ENCODE results near the gene ORC1. TPM values are rescaled to one million over a fixed set of nuclear protein-coding genes. Genes with fewer than 3 reads are reported as not detected.

The ORC1 gene
- total RNA-seq, 5 donors from 2014 or later (not counting 1 experiment from before 2014, with no cell fraction given): 1.7 to 2.1 (median 2.0) TPM

DNA sequence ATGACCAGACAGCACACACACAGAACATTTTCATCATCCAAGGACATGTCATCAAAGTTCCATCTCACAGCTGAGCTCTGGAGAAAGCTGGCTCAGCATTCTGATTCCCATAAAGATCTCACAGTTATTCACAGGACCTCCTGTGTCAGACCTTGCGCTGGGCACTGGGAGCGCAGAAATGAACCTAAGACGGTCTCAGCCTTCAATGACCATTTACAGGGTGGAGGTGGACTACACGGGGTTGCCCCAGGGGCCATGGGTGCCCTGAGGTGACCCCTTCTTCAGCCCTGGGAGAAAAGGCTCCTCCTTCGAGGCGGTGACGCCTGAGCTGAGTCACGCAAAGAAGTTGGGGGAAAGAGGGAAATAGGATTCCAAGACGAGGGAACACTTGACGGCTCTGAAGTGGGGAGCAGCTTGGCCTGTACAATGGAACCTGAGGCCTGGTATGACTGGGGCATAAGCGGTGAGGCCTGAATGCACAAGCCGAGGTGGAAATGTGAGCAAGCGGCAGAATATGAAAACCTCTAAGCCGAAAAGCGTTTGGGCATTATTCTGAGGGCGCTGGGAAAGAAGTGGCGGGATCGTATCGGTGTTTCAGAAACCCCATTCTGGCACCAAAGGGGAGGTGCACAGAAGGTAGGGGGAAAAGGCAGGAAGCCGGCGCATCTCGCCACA, 39.0 kb downstream of the ORC1 start:
- Mint-ChIP-seq H3K27me3 (no peaks in the 10 kb centered on the region), H3K4me3 (peak overlapping the region; percentile 93 to 96 (median 93)), H3K27ac (peak overlapping the region; percentile 93 to 94), H3K4me1 (peaks cover 39 to 57% (median 56%) of the 10 kb centered on the region in 3 donors), H3K36me3 (peaks cover 19% of the 10 kb centered on the region), H3K9me3 (no peaks in the 10 kb centered on the region)
- H3K27ac ChIP-seq (ENCODE audit: low read length): peak overlapping the region; percentile 80
- peaks cover 18 to 57% of the 10 kb centered on the region in 2 experiments for H3K4me1 ChIP-seq (ENCODE audit: control insufficient read depth in 1 of 2, extremely low read depth in 1 of 2, insufficient read depth in 2 of 2, low read length in 2 of 2)
- H3K4me3 ChIP-seq (ENCODE audit: control insufficient read depth in 1 of 2, extremely low read depth in 1 of 2, low read length in 1 of 2): peak overlapping the region; percentile 74 to 78
- ATAC-seq (replicated peaks in 1 of 4) (no peak), DNase-seq (peak in 4 of 35 experiments; percentile 7 to 26 (median 13))
- H3K27me3 ChIP-seq (replicated peaks in 1 of 2; ENCODE audit: control insufficient read depth in 2 of 2, extremely low read depth in 1 of 2, insufficient read depth in 2 of 2, low read length in 1 of 2): no peaks in the 10 kb centered on the region
- H3K9me3 ChIP-seq: no peaks in the 10 kb centered on the region
- peaks cover 12 to 36% of the 10 kb centered on the region in 2 donors for H3K36me3 ChIP-seq (ENCODE audit: control insufficient read depth in 2 of 2, extremely low read depth in 1 of 2, insufficient read depth in 1 of 2, low read length in 1 of 2)
- POLR2A ChIA-PET: interaction anchor here (0.6 to 0.9 kb wide), 2 partner anchors 9 to 39 kb away, joined by 3 to 4 read pairs; partner anchors contain the start of genes ORC1 (in 1 of the 2) and PRPF38A (in 1 of the 2)
- CTCF ChIA-PET: interaction anchor here in 1 of 2 donors (1.2 kb wide), 1 partner anchor 39 kb away, joined by 5 read pairs; the partner anchor contains the start of genes ORC1 and PRPF38A
- 11% methylated on average over 21 of the region's 22 CpGs for WGBS (ENCODE audit: insufficient coverage)

DNA sequence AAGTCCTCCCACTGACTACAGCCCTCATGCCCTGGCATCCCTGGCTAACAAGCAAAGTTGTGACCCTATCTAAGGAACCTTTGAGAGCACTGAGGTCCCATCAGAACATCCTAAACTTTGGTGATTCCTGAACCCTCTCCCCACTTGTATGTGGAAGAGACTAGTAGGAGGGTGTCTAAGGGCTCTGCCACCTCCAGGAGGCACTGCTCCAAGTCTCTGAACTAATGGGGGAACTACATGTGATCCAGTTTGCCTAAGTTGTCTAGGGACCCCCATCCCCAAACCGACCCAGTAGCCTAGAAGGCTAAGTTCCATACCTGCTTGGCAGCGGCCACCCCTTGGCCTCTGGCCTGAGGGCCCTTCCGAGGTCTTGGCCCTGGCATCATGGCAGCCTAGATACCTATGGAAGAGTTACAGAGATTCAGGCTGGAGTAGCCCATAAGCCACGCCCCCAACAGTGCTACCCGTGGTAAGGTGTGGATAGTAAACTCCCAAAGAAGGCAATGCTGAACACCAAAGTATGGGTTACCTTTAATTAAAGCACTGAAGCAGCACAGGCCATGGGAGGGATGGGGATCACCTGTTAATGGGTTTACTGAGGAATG, 39.9 kb downstream of the ORC1 start:
- H3K27me3 ChIP-seq (replicated peaks in 1 of 2; ENCODE audit: control insufficient read depth in 2 of 2, extremely low read depth in 1 of 2, insufficient read depth in 2 of 2, low read length in 1 of 2): no peaks in the 10 kb centered on the region
- H3K27ac ChIP-seq (ENCODE audit: low read length): peak overlapping the region; percentile 80
- Mint-ChIP-seq H3K27me3 (no peaks in the 10 kb centered on the region), H3K36me3 (peaks cover 24% of the 10 kb centered on the region), H3K4me1 (peaks cover 39 to 56% (median 55%) of the 10 kb centered on the region in 3 donors), H3K27ac (peak overlapping the region; percentile 74 to 93), H3K4me3 (peak overlapping the region; percentile 93 to 96 (median 93)), H3K9me3 (no peaks in the 10 kb centered on the region)
- DNase-seq (peak in 2 of 35 experiments; percentile 14 to 21), ATAC-seq (replicated peaks in 1 of 4) (no peak)
- POLR2A ChIA-PET: interaction anchor here (0.7 to 0.9 kb wide), 2 partner anchors 40 to 1707 kb away, joined by 3 read pairs; partner anchors contain the start of genes ORC1 (in 1 of the 2) and PRPF38A (in 1 of the 2)
- H3K4me3 ChIP-seq (ENCODE audit: control insufficient read depth in 1 of 2, extremely low read depth in 1 of 2, low read length in 1 of 2): peak overlapping the region in 1 of 2 donors; percentile 78
- WGBS (ENCODE audit: insufficient coverage): 100% methylated on average over 1 of the region's 5 CpGs
- H3K4me1 ChIP-seq (ENCODE audit: control insufficient read depth in 1 of 2, extremely low read depth in 1 of 2, insufficient read depth in 2 of 2, low read length in 2 of 2): peaks cover 18 to 57% of the 10 kb centered on the region in 2 experiments
- no peaks in the 10 kb centered on the region for H3K9me3 ChIP-seq
- H3K36me3 ChIP-seq (ENCODE audit: control insufficient read depth in 2 of 2, extremely low read depth in 1 of 2, insufficient read depth in 1 of 2, low read length in 1 of 2): peaks cover 19 to 45% of the 10 kb centered on the region in 2 donors
- CTCF ChIA-PET: interaction anchor here in 1 of 2 donors (1.2 kb wide), 1 partner anchor 40 kb away, joined by 5 read pairs; the partner anchor contains the start of genes ORC1 and PRPF38A

DNA sequence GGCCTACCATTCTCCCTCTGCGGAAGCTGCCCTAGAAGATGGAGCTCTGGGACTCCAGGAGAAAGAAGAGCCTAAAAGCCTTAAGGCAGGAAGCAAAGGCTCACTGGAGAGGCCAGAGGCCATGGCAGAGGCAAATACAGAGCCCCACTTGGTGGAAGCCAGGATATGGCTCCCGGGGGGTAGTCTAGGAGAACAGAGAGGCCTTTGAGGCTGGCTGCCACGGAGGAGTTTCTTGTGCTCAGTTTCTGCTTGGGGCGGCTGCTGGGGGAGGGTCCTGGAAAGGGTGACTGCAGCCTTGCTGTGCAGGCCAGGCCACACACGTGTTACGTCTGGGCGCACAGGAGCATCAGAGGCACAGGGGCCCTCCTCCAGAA, 43.6 kb downstream of the ORC1 start:
- Histone ChIP-seq H3K27ac (ENCODE audit: low read length) (no peak overlapping the region), H3K27me3 (replicated peaks in 1 of 2; ENCODE audit: control insufficient read depth in 2 of 2, extremely low read depth in 1 of 2, insufficient read depth in 2 of 2, low read length in 1 of 2) (no peaks in the 10 kb centered on the region), H3K36me3 (ENCODE audit: control insufficient read depth in 2 of 2, extremely low read depth in 1 of 2, insufficient read depth in 1 of 2, low read length in 1 of 2) (peaks cover 41 to 83% of the 10 kb centered on the region in 2 donors), H3K9me3 (no peaks in the 10 kb centered on the region), H3K4me3 (ENCODE audit: control insufficient read depth in 1 of 2, extremely low read depth in 1 of 2, low read length in 1 of 2) (no peak overlapping the region), H3K4me1 (ENCODE audit: control insufficient read depth in 1 of 2, extremely low read depth in 1 of 2, insufficient read depth in 2 of 2, low read length in 2 of 2) (peaks cover 7 to 35% of the 10 kb centered on the region in 2 experiments)
- ATAC-seq (replicated peaks in 1 of 4) (no peak), DNase-seq (no peak)
- no peak overlapping the region for H3K4me3 Mint-ChIP-seq
- WGBS (ENCODE audit: insufficient coverage): 99% methylated on average over 7 of the region's 7 CpGs
- H3K4me1 Mint-ChIP-seq: peaks cover 25 to 32% (median 30%) of the 10 kb centered on the region in 3 donors
- POLR2A ChIA-PET: no interaction called here
- H3K27me3 Mint-ChIP-seq: no peaks in the 10 kb centered on the region
- H3K27ac Mint-ChIP-seq: no peak overlapping the region
- CTCF ChIA-PET: no interaction called here
- H3K36me3 Mint-ChIP-seq: peaks cover 53% of the 10 kb centered on the region
- H3K9me3 Mint-ChIP-seq: no peaks in the 10 kb centered on the region

DNA sequence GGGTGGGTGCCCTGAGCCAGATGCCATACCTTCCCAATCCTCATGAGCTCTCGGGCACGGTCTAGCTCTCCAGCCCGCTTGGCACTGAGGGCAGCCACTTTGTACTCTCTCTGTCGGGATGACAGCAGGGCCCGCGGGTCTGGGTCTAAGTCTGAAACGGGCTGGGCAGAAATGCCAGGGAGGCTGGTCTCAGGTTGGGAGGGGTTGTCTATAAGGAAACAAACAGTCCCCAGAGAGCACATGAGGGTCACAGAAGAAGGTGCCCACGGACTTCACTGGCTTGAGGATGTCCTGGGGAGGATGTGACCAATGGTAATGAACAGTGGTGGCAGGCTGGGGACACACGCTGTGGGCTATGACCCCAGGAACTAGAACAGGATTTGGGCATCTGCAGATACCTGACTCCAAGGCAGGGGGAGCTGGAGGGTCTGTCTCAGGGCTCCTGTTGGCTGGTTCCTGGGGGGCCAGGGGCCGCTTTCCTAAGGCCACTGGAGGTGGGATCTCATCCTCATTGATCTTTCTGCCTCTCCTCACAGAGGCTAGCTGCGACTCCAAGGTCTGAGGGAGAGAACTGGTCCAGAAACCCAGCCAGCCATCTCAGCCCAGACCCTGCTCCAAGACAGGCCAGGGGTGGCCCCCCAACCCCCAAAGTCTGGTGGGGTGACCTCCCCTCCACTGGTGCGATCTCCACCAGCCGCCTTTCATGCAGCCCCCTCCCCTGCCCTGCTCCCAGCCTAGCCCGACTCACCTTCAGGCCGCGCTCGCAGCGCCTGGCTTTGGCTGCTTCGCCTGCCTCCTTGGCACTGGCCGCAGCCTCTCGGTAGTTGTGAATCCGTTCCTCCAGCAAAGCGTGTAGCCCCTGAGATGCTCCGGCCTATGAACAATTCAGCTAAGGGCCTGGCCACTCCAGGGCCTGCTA, 44.3 kb downstream of the ORC1 start:
- Histone ChIP-seq H3K27me3 (replicated peaks in 1 of 2; ENCODE audit: control insufficient read depth in 2 of 2, extremely low read depth in 1 of 2, insufficient read depth in 2 of 2, low read length in 1 of 2) (no peaks in the 10 kb centered on the region), H3K9me3 (no peaks in the 10 kb centered on the region), H3K27ac (ENCODE audit: low read length) (no peak overlapping the region), H3K4me3 (ENCODE audit: control insufficient read depth in 1 of 2, extremely low read depth in 1 of 2, low read length in 1 of 2) (no peak overlapping the region), H3K36me3 (ENCODE audit: control insufficient read depth in 2 of 2, extremely low read depth in 1 of 2, insufficient read depth in 1 of 2, low read length in 1 of 2) (peaks cover 47 to 89% of the 10 kb centered on the region in 2 donors), H3K4me1 (ENCODE audit: control insufficient read depth in 1 of 2, extremely low read depth in 1 of 2, insufficient read depth in 2 of 2, low read length in 2 of 2) (peaks cover 4 to 30% of the 10 kb centered on the region in 2 experiments)
- DNase-seq (no peak), ATAC-seq (replicated peaks in 1 of 4) (no peak)
- Mint-ChIP-seq H3K36me3 (peaks cover 60% of the 10 kb centered on the region), H3K27ac (no peak overlapping the region), H3K4me1 (peaks cover 18 to 26% (median 23%) of the 10 kb centered on the region in 3 donors), H3K4me3 (no peak overlapping the region), H3K27me3 (no peaks in the 10 kb centered on the region), H3K9me3 (no peaks in the 10 kb centered on the region)
- POLR2A ChIA-PET: no interaction called here
- WGBS (ENCODE audit: insufficient coverage): 97% methylated on average over 20 of the region's 24 CpGs
- CTCF ChIA-PET: no interaction called here

DNA sequence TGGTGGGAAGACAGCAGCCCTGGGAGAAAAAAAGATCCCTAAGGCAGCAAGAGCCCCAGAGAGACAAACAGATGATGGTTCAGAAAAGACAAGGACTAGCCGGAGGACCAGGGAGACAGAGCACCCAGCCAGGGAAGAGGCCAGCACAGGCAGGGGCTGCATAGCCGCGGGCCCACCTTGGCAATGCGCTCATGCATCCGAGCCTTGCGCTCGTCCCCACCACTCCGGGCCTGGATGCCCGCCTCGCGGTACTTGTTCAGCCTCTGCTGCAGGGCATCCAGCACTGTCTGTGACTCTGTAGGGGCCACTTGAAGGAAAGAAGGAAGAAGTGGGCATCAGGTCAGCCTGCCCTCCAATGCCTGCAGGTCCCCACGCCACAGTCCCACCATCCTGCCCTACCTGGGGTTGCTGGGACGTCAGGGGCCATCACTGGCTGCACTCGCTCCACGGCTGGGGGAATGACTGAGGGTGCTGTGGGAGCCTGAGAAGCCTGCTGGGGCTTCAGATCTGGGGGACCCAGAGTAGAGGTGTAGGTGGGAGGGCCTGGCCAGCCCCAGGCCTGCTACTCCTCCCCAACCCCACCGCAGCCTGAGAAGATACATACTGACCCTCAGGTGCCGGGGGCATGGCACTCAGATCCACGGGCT, 45.2 kb downstream of the ORC1 start:
- no peaks in the 10 kb centered on the region for H3K27me3 Mint-ChIP-seq
- no peak overlapping the region for H3K4me3 Mint-ChIP-seq
- H3K9me3 ChIP-seq: no peaks in the 10 kb centered on the region
- H3K36me3 ChIP-seq (ENCODE audit: control insufficient read depth in 2 of 2, extremely low read depth in 1 of 2, insufficient read depth in 1 of 2, low read length in 1 of 2): peaks cover 48 to 97% of the 10 kb centered on the region in 2 donors
- no peak for DNase-seq
- H3K36me3 Mint-ChIP-seq: peaks cover 63% of the 10 kb centered on the region
- ChIA-PET POLR2A (no interaction called here), CTCF (no interaction called here)
- peaks cover 9 to 17% (median 14%) of the 10 kb centered on the region in 3 donors for H3K4me1 Mint-ChIP-seq
- WGBS (ENCODE audit: insufficient coverage): 100% methylated on average over 1 of the region's 18 CpGs
- H3K9me3 Mint-ChIP-seq: no peaks in the 10 kb centered on the region
- H3K27me3 ChIP-seq (replicated peaks in 1 of 2; ENCODE audit: control insufficient read depth in 2 of 2, extremely low read depth in 1 of 2, insufficient read depth in 2 of 2, low read length in 1 of 2): no peaks in the 10 kb centered on the region
- H3K27ac ChIP-seq (ENCODE audit: low read length): no peak overlapping the region
- H3K4me3 ChIP-seq (ENCODE audit: control insufficient read depth in 1 of 2, extremely low read depth in 1 of 2, low read length in 1 of 2): no peak overlapping the region
- H3K27ac Mint-ChIP-seq: peak overlapping the region in 1 of 2 donors; percentile 36
- peaks cover 0 to 20% of the 10 kb centered on the region in 2 experiments for H3K4me1 ChIP-seq (ENCODE audit: control insufficient read depth in 1 of 2, extremely low read depth in 1 of 2, insufficient read depth in 2 of 2, low read length in 2 of 2)
- no peak for ATAC-seq (replicated peaks in 1 of 4)

Measured in T-cell (primary cell).